Right ventricle myocardium inferior (tissue), 1 donor: ENCODE results near the gene EHBP1L1. TPM values are rescaled to one million over a fixed set of nuclear protein-coding genes. Genes with fewer than 3 reads are reported as not detected.
A peak's percentile ranks its signal among the peaks of the same experiment; 100 is the strongest.
"Not testable (repeated sequence)": the region's sequence is repeated elsewhere in the genome, so short reads cannot be mapped to it uniquely, and the experiment has no call there.

ENCODE experiments used
- ATAC-seq: fragments of 200-7000 bp; cut with Tn5 transposase; one replicate; pipeline ENCODE4 v1.9.1; 2020; ENCODE audit warnings: mild to moderate bottlenecking, moderate library complexity
- DNase-seq: peaks from one replicate; pipeline ENCODE4 v3.0.0; 2021; ENCODE audit errors: missing footprints
- intact Hi-C: fragments of 100-400 bp; cut with DNase I; formaldehyde crosslinking; loops from one replicate; pipeline ENCODE4 v1.11.0; 2022
- microRNA-seq: library from miRNA; unstranded; fragments of <30 nt; microRNA quantifications from one replicate; pipeline ENCODE4 v1.2.0, GENCODE V29; 2020
- total RNA-seq: library from RNA; stranded (reverse); fragmentation: NEBNext Ultra II Directional; extraction: Animal tissue kit (Norgen Biotek cat#: 25700); gene quantifications from one replicate; pipeline ENCODE4 v1.2.1, GENCODE V29; 2021
- donor health status: DM: no; HTN: yes; CAD: no; lungs with severe emphysema.

Gene EHBP1L1
- total RNA-seq, 1 donor from 2014 or later, result 61.0 TPM

DNA sequence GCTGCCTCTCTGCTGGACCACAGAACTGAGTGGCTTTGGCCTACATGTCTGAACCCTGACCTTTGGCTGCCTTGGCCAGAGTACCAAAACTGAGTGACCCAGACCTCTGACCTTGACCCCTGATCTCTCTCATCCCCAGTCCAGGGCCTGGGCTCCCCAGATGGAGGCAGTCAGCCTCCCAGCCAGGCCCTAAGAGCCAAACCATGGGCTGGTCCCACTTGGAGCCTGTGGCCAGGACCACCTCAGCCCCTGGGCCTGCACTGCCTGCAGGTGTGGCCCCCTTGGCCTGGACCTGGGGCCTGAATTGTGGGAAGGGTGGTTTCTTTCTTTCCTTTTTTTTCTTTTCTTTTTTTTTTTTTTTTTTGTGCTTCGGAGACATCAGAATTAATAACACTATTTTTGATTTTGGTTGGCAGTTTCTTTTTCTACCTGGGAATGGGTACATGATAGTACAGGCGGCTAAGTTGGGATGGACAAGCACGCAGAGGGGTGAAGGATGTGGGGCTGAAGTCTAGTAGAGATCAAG is 61.2 kb downstream of the EHBP1L1 start:
- intact Hi-C loops, result no loop called here
- ATAC-seq, result no peak
- DNase-seq, result no peak

DNA sequence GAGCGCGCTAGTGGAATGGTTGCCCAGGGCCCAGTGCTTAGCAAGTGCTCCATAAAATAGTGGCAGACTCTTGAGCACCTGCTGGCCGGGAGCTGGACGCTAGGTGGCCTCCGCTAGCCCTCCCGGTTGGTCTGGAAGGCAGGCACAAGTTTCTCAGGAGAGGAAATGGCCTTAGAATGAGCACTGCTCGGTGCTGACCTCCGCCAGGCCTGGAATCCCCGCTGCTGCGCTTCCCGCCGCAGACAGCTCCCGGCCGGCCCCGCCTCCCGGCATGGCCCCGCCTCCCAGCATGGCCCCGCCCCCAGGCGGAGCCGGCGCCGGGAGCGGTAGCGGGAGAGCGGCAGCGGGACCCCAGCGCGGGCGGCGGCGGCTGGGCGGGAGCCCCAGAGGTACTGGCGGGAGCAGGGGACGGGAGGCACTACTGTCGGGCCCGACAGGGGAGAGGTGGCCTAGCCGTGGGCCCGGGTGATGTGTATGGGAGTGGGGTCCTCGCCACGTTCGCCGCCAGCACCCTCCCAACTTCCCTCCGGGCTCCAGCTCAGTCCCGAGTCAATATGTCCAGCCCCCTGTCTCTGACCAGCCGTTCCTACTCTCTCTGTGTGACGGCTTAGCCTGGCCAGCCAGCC is 62.1 kb downstream of the EHBP1L1 start, which contains the start of gene SIPA1:
Gene SIPA1 (plus strand): TSS at position 308 of the 626 bp plus-strand sequence. CDS start 2,821 bp downstream, outside the sequence.
- intact Hi-C loops, result loop anchor here (1.0 kb wide), 1 partner anchor 25 kb away; no protein-coding TSS in a partner anchor
- ATAC-seq, result peak; percentile 84

GRCh38 chr11:65639228-65639597 is 63.4 kb downstream of the EHBP1L1 start:
- intact Hi-C loops, DNase-seq, ATAC-seq: not testable (repeated sequence)

More for the DNA sequence above, 62.1 kb downstream of the EHBP1L1 start, which contains the start of gene SIPA1:
- peak; percentile 91 for DNase-seq

DNA sequence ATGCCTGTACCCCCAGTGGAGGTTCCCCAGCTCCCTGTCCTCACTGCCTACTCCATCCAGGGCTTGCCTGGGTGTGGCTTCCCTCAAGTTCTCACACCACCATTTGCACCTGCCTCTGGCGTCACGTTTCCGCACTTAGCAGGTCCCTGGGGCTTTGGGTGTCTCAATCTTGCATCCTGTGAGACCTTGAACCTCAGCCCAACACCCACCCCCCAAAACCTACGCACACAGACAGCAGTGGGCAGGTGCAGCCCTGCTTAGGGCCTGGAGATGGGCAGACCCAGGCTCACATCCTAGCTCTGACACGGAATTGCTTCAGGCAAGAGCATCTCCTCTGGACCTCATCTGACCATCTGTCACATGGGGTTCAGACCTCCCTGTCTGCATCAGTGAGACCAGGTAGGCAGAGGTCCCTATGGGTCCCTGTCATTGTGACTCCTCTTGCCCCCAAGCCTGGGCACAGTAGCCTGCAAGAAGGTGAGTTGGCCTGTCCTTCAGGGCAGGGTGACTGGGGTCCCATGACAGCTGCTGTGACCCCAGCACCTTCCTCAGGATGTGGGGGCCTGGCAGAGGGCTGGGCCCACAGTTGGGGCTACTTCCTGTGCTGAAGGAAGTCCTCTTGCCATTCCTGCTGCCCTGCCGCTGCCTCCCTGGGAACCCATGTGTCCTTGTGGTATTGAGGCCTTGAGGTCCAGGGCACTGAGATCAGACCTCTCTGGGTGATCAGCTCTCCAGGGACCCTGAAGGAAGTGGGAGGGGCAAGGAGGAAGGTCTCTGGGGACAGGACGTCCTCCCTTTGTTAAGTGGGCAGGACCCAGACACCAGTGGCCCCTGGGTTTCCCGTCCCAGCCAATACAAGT is 64.0 kb downstream of the EHBP1L1 start:
- DNase-seq (no peak), ATAC-seq (peak; percentile 2)
- intact Hi-C loops, result no loop called here

GRCh38 chr11:65640483-65641296 is 64.8 kb downstream of the EHBP1L1 start:
- peak; percentile 7 for ATAC-seq
- intact Hi-C loops, result no loop called here
- peak; percentile 86 for DNase-seq

DNA sequence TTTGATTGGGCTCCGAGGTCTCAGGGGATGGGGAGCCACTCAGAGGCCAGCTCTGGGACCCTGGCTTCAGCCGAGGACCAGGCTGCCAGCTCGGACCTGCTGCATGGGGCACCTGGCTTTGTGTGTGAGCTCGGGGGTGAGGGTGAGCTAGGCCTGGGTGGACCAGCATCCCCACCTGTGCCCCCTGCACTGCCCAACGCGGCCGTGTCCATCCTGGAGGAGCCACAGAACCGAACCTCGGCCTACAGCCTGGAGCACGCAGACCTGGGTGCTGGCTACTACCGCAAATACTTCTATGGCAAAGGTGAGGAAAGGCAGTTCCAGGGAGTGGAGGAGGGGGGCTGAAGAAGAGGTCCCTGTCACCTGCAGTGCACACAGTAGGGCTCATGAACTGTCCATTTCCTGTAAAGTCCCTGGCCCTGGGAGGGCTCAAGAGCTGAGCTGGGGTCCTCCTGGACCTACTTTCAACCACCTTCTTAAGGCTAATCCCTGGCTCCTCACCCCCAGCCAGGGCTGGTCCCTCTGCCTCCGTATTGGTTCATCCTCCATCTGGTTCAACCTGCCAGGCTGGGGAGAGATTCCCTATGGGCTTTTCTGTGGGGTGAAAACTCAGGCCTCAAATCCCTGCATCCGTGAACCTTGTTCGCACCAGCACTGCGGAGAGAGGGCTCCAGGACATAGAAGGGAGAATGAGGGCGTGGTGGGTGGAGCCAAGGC is 65.6 kb downstream of the EHBP1L1 start:
- ATAC-seq (no peak), DNase-seq (no peak)
- intact Hi-C loops, result no loop called here

Small RNA genes lying within 50 kb of the gene (microRNA-seq; reads per million reads assigned to microRNA genes)
- not detected for gene MIR4690

Other genes with a start within 250 kb of the EHBP1L1 start
- 51.6 TPM for gene DPF2, start 242.2 kb upstream of the EHBP1L1 start, total RNA-seq
- 0.54 TPM for gene TIGD3, start 221.3 kb upstream of the EHBP1L1 start, total RNA-seq
- gene SLC25A45, start 193.4 kb upstream of the EHBP1L1 start, total RNA-seq, result 5.6 TPM
- 8.2 TPM for gene FRMD8, start 189.4 kb upstream of the EHBP1L1 start, total RNA-seq
- 457 TPM for gene NEAT1, start 153.3 kb upstream of the EHBP1L1 start, total RNA-seq
- gene MALAT1, start 77.0 kb upstream of the EHBP1L1 start, total RNA-seq, result 5,781 TPM
- 55.6 TPM for gene SCYL1, start 51.0 kb upstream of the EHBP1L1 start, total RNA-seq
- 72.3 TPM for gene LTBP3, start 17.7 kb upstream of the EHBP1L1 start, total RNA-seq
- 23.3 TPM for gene ZNRD2, start 5.6 kb upstream of the EHBP1L1 start, total RNA-seq
- gene FAM89B, start 3.5 kb upstream of the EHBP1L1 start, total RNA-seq, result 45.1 TPM
- gene KCNK7, start 19.7 kb downstream of the EHBP1L1 start, total RNA-seq, result 0.43 TPM
- 40.0 TPM for gene MAP3K11, start 38.2 kb downstream of the EHBP1L1 start, total RNA-seq
- gene PCNX3, start 39.7 kb downstream of the EHBP1L1 start, total RNA-seq, result 12.4 TPM
- gene SIPA1, start 62.0 kb downstream of the EHBP1L1 start, total RNA-seq, result 28.2 TPM
- 36.7 TPM for gene RELA, start 86.9 kb downstream of the EHBP1L1 start, total RNA-seq
- gene KAT5, start 136.2 kb downstream of the EHBP1L1 start, total RNA-seq, result 44.6 TPM
- gene RNASEH2C, start 144.7 kb downstream of the EHBP1L1 start, total RNA-seq, result 52.3 TPM
- 6.1 TPM for gene AP5B1, start 204.9 kb downstream of the EHBP1L1 start, total RNA-seq
- not detected for gene OVOL1, start 211.0 kb downstream of the EHBP1L1 start, total RNA-seq